Activated CD8-positive, alpha-beta memory T cell treated with anti-CD3 and anti-CD28 coated beads, Interleukin-2, amount 50 U/mL, for 48 hours (primary cell): ENCODE results near the gene MAGEA6.
"Not testable (repeated sequence)": the region's sequence is repeated elsewhere in the genome, so short reads cannot be mapped to it uniquely, and the experiment has no call there.

Source experiments
- DNase-seq: peaks from one replicate; pipeline ENCODE4 v3.0.0-alpha.2; 2020

The MAGEA6 gene, protein sequence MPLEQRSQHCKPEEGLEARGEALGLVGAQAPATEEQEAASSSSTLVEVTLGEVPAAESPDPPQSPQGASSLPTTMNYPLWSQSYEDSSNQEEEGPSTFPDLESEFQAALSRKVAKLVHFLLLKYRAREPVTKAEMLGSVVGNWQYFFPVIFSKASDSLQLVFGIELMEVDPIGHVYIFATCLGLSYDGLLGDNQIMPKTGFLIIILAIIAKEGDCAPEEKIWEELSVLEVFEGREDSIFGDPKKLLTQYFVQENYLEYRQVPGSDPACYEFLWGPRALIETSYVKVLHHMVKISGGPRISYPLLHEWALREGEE

DNA sequence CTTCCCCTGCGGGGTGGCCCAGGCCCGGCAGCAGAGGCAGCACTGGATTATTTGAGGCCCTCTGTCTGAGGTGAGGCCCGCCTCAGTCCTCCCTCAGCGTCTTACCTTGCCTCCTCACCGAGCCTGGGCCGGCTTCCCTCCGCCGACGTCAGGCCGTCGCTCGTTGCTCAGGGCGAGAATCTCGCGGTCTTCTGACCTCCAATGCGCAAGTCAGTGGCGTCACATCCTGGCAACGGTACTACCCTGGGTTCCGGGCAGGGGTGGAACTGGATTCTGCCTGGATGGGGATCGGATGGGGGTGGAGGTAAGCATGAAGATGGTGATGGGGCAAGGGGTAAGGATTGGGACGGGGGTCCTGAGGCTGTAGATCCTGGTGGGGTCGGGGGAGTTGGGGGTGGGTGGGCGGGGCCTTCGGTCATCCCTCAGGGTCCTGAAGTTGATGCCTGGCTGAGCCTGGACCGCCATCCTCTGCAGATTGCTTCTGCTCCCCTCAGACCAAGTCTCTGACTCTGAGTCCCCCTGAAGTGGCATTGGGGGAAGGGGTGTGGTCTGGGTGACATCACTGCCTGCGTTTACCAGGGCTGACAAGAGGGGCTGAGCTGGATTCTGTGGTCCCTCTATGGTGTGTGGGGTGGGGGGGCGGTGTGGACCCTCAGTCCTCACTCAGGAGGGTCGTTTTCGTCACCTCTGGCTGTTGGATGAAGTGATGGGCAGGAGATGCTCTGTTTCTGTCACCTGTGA is at the start of gene MAGEA6:
Gene MAGEA6 (minus strand): TSS at position 141 of the 741 bp plus-strand sequence. CDS start 2,039 bp downstream, outside the sequence.
- DNase-seq, result not testable (repeated sequence)

DNA sequence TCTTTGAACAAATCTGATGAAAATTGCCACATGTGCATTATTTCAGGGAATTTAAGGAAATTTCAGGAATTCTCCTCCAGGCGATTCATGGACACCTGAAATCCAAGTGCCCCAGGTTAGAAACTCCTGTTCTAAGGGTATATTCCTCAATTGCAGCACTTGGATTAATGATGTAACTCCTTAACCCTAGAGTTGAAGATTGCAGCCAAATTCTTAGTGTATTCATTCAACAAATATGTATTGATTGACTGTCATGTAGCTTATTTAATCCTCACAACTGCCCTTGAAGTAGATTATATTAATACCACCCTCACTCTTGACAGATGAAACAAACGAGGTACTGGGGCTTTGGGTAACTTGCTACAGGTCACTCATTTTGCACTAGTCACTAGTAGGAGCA is 49.8 kb upstream of the MAGEA6 start:
- no peak for DNase-seq

DNA sequence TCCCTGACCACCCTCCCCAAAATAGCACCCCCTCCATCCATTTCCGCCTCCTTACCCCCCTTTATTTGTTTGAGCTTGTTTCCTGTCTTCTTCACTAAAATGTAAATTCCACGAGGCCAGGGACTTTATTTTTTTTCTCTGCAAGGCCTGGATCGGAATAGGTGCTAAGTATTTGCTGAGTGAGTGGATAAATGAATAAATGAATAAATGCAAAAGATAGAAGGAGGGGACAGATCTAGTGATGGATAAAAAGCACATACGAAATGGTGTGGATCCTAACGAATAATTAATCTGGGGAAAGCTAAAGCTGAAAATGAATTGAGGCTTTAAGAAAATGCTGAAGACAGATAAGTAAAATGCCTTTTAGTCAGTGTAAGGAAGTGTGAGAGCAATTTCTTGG is 48.9 kb upstream of the MAGEA6 start:
- DNase-seq, result no peak

DNA sequence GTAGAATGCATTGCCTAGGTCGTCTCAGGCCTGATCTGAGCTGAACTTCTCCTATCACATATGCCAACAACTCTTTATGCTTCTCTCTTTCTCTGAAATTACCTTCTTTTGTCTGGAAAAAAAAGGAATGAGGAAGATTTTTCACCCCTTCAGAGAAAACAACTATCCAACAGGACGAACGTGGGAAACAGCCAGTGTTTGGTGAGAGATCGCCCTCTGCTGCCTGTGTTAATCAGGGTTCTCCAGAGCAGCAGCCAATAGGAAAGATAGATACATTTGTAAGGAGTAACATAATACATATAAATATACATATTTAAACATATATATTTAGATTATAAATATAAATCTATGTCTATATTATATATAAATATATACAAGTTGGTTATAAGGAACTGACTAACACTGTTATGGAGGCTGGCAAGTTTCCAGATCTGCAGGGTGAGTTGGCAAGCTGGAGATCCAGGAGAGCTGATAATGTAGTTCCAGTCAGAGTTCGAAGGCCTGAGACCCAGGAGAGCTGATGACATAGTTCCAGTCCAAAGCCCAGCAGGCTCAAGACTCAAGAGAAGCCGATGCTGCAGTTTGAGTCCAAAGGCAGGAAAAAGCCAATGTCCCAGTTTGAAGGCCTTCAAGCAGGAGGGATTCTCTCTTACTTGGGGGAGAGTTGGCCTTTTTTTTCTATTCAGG is 47.7 kb upstream of the MAGEA6 start:
- no peak for DNase-seq

DNA sequence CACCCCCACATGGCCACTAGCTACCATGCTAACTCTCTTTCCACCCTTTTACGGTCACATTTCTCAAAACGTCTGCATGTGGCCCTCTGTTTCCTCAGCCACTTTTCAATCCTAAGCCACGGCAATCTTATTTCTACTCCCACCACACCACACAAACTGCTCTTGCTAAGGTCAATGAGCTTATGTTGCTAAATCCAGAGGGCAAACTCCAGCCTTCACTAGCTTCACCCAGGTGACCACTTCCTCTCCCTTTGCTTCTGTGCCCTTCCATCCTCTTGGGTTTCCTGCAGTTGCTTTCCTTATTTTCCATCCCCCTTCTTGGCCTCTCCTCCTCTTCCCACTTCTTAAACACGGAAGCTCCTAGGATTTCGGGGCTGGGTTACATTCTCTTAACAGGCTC is 44.6 kb upstream of the MAGEA6 start:
- DNase-seq, result no peak

DNA sequence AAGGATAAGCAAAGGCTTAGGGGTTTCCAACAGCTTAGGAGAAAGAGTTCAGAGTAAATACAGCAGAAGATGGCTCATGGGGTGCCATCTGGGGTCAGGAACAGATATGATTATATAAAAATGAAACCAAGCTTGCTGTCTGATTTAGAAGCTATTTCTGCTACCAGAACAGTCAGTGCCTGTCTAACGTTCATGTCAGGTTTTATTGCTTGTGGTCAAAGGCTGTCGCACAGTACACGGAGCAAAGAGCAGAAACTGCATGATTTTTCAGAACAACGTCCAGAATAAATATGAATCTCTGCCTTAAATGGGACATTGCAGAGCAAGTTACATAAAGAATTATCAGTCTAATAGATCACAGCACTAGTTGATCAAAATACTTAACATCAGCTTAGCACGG is 43.7 kb upstream of the MAGEA6 start:
- no peak for DNase-seq

DNA sequence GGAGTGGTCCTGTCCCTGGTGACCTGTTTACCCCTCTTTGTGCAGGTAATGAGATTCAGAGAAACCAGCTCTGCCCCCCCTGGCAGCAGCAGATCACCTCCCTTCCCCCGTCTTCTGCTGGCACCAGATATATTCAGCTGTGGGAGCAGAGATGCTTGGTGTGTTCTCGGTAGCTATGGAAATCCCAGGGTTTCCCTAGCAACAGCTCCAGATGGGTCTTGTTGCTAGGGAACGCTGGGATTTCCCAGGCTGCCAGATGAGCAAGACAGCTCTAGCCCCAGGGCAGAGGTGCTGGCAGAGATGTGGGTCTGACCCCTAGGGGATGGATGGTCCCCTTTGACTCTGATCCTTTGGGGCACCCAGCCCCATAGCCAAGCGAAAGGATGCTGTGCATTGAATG is 40.9 kb upstream of the MAGEA6 start:
- DNase-seq, result no peak

DNA sequence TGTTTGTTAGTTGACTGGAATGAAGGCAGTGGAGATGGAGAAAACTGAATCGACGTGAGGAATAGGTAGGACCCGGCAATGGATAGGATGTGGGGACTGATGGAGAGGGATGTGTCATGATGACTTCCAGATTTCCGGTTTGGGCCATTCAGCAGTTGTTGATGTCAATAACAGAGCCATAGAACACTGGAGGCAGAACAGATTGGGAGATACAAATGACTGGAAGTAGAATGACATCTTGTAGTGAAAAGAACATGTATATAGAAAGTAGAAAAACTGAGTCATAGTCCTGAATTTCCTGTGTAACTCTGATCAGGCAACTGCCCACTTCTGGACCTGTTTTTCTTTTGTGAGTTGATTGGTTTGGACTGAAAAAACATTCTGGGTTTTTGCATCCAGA is 36.5 kb upstream of the MAGEA6 start:
- no peak for DNase-seq

DNA sequence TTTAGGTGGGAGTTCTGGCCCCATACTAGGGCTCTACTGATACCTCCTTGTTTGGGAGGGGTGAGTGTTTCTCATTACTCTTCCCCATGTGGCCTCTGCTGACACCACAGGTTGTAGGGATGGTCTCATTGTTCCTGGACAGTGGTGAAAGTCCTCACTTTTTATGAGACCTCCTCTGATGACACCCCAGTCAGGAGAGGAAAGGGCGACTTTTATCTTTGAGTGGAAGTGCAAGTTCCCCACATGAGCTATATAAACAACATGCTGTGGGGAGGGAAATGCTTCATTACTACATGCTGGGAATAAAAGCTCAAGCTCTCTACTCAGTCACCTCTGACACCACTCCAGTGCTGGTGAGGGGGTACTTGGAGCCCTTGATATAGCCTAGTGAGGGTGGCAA is 29.5 kb upstream of the MAGEA6 start:
- no peak for DNase-seq

DNA sequence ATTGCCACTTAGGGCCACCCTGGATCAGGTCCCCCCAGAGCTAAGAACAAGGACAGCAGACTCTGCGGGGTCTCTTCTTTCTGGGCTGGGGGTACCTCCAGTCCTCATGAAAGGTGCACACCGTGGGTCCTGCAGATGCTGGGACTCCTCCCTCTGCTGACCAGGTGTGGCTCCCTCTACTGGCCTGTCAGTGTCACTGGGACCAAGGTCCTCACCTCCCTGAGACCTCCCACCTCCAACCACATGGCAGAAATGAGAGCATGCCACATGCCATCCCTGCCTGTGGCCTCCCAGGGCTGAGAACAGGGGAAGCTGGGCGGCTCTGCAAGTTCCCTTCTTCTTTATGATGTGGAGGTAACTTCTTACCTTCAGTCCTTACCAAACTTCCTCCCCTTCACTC is 17.6 kb upstream of the MAGEA6 start:
- not testable (repeated sequence) for DNase-seq

DNA sequence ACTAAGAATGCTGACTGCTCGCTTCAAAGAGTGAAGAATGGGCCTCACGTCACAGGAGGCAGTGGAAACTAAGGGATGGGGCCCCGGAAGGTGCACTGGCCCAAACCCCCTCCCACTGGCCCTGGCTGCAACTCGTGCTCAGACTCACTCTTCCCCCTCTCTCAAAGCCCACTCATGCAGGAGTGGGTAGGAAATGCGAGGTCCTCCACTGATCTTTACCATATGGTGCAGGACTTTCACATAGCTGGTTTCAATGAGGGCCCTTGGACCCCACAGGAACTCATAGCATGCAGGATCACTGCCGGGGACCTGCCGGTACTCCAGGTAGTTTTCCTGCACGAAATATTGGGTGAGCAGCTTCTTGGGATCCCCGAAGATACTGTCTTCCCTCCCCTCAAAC is 2.9 kb downstream of the MAGEA6 start:
- DNase-seq, result not testable (repeated sequence)

DNA sequence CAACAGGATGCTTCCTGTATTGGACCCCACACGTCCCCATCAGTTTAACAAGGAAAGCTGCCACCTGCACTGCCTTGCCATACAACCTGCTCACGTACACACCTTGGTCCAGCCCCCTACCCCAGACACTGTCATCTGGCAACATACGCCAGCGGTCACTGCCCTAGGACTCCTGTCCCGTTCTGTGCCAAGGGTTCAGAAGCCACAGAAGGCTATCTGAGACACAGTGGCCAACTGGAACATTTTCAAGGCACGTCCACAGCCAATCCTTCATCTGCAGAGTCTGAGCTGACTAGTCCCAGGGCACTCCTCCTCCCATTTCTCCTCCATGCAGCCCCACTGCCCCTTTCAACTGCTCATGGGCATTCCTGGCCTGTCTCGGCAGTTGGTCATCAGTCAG is 7.9 kb downstream of the MAGEA6 start:
- DNase-seq, result not testable (repeated sequence)

DNA sequence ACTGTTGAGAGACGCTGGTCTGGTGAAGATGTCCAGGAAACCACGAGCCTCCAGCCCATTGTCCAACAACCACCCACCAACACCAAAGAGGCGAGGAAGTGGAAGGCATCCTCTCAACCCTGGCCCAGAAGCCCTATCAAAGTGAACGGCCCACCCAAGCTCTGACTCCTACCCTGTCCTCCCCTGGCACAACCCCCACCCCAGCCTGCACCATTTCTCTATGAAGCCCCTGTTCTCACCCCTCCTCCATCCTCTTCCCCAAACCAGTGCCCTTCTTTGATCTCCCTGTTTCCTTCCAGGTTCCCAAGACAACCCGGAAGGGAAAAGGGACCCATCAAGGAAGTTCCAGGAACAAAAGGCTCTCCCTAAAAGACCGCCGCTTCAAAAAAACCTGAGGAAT is 9.9 kb downstream of the MAGEA6 start:
- not testable (repeated sequence) for DNase-seq

DNA sequence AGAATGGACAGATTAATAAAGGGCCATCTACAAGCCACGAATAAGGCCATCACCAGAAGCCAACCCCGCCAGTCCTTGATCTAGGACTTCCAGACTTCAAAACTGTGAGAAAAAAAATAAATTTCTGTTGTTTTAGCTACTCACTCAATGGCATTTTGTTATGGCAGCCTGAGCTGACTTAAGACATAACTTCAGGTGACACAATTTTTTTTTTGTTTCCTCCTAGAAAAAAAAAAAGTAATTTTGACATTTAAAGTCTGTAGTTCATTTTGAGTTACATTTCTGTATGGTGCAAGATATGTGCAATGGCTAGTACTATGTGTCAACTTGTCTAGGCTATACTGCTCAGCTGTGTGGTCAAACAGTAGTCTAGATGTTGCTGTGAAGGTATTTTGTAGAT is 10.6 kb downstream of the MAGEA6 start, which contains the start of gene CSAG3:
Gene CSAG3 (plus strand): TSS at position 301 of the 400 bp plus-strand sequence.
- DNase-seq, result not testable (repeated sequence)

DNA sequence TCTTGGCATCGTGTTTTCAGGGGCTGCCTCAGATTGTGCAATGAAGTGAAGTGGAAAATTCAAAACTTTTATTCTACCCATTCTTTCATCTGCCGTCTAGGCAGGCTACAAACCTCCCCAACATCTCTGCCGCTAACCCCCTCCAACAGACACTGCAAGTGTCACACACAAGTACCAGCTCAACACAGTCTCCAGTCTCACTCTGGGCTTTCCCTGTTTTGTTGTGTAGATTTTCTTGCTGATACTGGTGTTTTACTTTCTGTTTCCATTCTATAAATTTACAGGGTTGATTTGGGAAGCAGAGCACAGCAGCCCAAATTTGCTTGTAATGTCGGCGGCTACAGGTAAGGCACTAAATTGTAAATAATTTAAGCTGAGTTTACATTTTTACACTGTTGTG is 14.6 kb downstream of the MAGEA6 start:
- not testable (repeated sequence) for DNase-seq

DNA sequence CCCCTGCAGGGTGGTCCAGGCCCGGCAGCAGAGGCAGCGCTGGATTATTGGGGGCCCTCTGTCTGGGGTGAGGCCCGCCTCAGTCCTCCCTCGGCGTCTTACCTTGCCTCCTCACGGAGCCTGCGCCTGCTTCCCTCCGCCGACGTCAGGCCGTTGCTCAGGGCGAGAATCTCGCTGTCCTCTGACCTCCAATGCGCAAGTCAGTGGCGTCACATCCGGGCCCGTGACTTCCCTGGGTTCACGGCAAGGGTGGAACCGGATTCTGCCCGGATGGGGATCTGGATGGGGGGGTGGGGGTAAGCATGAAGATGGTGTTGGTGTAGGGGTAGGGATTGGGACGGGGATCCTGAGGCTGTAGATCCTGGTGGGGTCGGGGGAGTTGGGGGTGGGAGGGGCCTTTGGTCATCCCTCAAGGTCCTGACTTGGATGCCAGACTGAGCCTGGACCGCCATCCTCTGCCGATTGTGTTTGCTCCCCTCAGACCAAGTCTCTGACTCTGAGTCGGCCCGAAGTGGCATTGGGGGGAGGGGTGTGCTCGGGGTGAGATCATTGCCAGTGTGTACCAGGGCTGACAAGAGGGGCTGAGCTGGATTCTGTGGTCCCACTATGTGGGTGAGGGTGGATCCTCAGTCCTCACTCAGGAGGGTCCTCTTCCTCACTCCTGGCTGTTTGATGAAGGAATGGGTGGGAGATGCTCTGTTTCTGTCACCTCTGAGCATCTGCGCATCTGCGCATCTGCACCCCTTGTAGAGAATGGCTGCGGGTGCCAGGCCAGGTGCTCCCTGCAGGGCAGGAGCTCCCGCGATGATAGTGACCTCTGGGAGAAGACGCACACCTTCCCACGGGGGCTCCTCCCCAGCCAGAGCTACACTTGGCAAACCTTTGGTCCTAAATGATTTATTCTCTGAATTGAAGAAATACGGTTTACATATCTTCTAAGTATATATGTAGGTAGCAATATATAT is 15.5 kb downstream of the MAGEA6 start, which contains the start of gene MAGEA2:
Gene MAGEA2 (minus strand): TSS at position 157 of the 965 bp plus-strand sequence. CDS start 2,479 bp downstream, outside the sequence.
- DNase-seq, result not testable (repeated sequence)

DNA sequence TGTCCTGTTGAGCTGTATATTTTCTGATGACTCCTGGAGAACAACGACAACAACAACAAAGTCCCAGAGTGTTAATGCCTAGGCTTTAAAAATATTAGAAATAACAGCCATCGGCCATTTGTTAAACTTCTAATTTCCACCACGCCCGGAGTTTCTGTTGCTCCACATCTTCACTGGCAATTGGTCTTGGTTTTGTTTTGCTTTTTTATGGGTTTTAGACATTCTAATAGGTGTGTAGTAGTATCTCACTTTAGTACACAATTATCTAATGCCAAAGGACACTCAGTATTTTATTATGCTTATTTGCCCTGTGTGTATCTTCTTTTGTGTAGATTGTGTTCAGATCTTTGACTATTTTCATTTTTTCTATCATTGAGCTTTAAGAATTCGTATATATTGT is 30.9 kb downstream of the MAGEA6 start:
- DNase-seq, result no peak

DNA sequence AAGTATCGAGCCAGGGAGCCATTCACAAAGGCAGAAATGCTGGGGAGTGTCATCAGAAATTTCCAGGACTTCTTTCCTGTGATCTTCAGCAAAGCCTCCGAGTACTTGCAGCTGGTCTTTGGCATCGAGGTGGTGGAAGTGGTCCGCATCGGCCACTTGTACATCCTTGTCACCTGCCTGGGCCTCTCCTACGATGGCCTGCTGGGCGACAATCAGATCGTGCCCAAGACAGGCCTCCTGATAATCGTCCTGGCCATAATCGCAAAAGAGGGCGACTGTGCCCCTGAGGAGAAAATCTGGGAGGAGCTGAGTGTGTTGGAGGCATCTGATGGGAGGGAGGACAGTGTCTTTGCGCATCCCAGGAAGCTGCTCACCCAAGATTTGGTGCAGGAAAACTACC is 33.0 kb downstream of the MAGEA6 start:
- DNase-seq, result not testable (repeated sequence)

DNA sequence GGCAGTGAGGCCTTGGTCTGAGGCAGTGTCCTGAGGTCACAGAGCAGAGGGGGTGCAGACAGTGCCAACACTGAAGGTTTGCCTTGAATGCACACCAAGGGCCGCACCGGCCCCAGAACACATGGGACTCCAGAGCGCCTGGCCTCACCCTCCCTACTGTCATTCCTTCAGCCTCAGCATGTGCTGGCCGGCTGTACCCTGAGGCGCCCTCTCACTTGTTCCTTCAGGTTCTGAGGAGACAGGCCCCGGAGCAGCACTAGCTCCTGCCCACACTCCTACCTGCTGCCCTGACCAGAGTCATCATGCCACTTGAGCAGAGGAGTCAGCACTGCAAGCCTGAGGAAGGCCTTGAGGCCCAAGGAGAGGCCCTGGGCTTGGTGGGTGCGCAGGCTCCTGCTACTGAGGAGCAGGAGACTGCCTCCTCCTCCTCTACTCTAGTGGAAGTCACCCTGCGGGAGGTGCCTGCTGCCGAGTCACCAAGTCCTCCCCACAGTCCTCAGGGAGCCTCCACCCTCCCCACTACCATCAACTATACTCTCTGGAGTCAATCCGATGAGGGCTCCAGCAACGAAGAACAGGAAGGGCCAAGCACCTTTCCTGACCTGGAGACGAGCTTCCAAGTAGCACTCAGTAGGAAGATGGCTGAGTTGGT is 33.5 kb downstream of the MAGEA6 start:
- DNase-seq, result no peak

DNA sequence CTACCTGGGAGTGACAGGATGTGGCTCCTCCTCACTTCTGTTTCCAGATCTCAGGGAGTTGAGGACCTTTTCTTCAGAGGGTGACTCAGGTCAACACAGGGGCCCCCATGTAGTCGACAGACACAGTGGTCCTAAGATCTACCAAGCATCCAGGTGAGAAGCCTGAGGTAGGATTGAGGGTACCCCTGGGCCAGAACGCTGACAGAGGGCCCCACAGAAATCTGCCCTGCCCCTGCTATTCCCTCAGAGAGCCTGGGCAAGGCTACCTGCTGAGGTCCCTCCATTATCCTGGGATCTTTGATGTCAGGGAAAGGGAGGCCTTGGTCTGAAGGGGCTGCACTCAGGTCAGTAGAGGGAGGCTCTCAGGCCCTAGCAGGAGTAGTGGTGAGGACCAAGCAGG is 34.4 kb downstream of the MAGEA6 start:
- no peak for DNase-seq

DNA sequence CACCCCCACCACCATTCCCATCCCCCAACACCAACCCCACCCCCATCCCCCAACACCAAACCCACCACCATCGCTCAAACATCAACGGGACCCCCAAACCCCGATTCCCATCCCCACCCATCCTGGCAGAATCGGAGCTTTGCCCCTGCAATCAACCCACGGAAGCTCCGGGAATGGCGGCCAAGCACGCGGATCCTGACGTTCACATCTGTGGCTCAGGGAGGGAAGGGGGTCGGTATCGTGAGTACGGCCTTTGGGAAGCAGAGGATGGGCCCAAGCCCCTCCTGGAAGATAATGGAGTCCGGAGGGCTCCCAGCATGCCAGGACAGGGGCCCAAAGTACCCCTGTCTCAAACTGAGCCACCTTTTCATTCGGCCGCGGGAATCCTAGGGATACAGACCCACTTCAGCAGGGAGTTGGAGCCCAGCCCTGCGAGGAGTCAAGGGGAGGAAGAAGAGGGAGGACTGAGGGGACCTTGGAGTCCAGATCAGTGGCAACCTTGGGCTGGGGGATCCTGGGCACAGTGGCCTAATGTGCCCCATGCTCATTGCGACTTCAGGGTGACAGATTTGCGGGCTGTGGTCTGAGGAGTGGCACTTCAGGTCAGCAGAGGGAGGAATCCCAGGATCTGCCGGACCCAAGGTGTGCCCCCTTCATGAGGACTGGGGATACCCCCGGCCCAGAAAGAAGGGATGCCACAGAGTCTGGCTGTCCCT is 35.2 kb downstream of the MAGEA6 start:
- not testable (repeated sequence) for DNase-seq
